NCI-H1417 (cell line): ENCODE measurements around the gene MZF1.
"Not testable (repeated sequence)": the region's sequence is repeated elsewhere in the genome, so short reads cannot be mapped to it uniquely, and the experiment has no call there.

Experiments
- DNase-seq, 3 experiments: peaks; one replicate each; lab custom pipeline; 2025; lab: John Stamatoyannopoulos, UW

The MZF1 gene

DNA sequence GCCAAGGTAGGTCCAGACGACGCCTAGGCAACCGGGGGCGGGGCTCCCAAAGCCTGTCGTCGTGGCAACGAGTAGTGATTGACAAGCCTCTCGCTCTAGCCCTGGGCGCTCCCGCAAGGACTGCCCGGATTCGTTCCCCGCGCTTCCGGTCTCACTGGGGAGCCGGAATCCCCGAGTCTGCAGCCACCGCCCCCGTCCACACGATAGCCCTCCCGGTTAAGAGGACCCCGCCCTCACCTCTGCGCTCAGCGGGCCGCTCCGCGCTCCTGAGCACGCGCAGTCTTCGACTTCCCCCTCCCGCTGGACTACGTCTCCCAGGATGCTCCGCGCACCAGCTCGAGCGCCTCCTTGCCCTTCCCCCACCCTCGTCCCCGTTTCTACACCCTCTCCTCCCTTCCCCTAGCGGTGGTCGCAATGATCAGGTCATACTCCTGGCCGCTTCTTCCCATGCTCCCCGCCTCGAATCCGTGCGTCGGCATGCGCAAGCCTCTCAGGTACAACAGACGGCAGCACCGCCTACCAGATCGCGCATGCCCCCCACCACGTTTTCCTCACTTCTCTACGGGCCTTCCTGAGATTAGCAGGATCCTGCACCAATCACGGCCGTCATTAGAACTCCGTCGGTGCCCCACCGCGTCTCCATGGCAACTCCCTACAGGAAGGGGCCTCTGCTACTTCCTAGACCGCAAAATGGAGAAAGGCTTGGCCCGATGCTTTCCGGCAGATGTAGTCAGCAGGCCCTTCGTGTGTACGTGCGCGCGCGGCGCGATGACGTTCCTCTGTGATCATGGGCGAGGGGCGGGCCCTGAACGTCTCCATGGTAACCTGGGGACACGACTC is at the start of gene MZF1:
TSS of gene MZF1 (minus strand) at position 518 of the 840 bp plus-strand sequence. CDS start 1,946 bp downstream, outside the sequence.
- no peak for DNase-seq

DNA sequence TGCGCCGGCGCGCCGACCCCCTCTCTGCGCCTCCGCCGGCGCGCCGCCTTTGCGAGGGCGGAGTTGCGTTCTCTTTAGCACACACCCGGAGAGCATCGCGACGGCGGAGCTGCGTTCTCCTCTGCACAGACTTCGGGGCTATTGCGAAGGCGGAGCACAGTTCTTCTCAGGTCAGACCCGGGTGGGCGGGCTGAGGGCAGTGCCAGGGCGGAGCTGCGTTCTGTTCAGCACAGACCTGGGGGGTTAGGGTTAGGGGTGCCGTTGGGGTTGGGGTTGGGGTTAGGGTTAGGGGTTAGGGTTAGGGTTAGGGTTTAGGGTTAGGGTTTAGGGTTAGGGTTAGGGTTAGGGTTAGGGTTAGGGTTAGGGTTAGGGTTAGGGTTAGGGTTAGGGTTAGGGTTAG is 34.1 kb upstream of the MZF1 start:
- DNase-seq = not testable (repeated sequence)

DNA sequence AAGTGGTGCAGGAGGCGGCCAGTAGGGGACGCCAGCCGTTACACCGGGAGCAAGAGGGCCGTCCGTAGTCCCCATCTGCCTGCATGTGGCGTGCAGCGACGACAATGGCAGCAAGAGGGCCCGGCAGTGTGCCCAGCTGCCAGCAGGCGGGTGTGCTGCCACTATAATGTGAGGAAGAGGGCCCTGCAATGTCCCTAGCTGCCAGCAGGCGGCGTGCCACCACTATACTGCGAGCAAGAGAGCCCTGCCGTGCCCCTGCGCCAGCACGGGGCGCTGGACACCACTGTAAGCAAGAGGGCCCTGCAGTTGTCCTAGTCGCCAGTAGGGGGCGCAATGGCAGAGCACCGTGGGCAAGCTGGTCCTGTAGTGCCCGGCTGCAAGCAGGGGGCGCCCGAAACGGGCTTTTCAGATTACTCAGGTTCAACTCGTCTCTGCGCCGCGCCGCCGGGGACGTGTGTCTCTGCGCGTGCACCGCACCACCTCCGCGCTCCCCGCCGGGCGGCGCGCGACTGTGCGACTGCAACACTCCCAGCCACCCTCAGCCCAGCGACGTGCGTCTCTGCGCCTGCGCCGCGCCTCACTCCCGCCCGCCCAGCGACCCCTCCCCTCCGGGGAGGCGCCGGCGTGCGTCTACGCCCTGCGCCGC is 33.2 kb upstream of the MZF1 start:
- DNase-seq = not testable (repeated sequence)

DNA sequence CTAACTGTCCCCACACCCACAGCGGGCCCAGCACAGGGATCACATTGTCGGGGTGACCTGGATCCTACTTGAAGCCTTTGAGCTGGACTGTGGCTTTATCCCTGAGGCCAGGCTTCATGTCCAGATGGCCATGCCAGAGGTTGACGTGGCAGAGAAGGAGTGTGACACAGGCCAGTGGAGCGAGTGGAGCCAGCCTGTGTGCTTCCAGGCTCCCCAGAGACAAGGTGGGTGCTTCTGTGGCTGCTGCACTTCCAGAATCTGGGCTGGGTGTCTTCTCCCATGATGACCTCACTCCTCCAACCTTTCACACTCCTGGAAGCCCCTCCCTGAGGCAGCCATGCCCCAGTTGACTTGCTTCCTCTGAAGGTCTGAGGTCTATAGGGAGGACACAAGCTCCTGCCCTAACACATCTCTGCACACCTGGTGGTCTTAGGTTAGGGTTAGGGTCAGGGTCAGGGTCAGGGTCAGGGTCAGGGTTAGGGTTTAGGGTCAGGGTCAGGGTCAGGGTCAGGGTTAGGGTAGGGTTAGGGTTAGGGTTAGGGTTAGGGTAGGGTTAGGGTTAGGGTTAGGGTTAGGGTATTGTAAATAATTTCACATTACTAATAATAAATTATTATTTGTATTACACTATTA is 13.1 kb upstream of the MZF1 start:
- no peak for DNase-seq

DNA sequence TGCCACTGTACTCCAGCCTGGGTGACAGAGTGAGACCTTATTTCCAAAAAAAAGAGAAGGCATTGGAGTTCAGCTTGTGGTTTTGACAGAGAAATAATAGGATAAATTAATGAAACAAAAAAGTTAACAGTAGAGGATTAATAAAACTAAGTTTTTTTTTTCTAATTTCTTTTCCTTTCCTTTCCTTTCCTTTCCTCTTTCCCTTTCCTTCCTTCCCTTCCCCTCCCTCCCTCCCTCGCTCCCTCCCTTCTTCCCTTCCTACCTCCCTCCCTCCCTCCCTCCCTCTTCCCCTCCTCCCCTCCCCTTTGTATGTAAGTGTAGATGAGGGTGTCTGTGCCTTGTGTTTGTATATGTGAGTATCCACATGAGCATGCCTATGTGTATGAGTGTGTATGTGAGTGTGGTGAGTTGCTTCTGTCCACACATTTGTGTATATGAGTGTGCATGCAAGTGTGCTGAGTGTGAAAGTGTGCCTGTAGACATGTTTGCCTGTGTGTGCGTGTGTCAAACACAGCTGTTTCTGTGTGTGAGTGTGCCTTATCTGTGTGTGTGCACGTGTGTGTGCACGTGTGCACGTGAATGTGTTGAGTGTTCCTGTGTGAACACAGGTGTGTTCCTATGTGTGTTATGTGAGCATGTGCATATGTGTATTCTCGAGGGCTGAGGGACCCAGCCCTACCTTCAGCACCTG is 12.5 kb upstream of the MZF1 start:
- no peak for DNase-seq

DNA sequence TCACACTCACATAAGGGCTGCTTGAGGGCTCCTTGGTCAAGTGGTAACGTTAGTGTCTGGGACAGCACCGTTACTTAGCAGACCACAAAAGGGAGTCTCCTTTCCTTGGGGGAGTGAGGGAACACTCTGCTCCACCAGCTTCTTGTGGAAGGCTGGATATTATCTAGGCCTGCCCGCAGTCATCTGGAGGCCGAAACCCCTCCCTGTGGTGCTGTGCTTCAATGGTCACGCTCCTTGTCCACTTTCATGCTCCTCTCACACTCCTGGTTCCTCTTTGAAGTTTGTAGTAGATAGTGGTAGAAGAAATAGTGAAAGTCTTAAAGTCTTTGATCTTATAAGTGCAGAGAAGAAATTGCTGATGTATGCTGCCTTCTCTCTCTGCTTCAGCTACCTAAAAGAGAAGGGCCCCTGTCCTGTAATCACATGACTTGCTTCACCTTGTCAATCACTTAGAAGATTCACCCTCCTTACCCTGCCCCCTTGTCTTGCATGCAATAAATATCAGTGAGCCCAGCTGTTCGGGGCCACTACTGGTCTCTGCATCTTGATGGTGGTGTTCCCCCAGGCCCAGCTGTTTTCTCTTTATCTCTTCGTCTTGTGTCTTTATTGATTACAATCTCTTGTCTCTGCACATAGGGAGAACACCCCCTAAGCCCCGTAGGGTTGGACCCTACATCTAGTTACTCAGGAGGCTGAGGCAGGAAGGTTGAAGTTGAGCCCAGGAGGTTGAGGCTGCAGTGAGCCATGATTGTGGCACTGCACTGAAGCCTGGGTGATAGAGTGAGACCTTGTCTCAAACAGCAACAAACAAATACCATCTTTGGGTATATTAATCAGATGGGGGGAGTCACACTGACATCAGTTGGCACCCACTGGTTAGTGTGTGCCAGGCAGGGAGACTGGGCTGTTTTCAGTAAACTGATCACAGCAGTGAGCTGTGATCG is 11.6 kb upstream of the MZF1 start:
- no peak for DNase-seq

DNA sequence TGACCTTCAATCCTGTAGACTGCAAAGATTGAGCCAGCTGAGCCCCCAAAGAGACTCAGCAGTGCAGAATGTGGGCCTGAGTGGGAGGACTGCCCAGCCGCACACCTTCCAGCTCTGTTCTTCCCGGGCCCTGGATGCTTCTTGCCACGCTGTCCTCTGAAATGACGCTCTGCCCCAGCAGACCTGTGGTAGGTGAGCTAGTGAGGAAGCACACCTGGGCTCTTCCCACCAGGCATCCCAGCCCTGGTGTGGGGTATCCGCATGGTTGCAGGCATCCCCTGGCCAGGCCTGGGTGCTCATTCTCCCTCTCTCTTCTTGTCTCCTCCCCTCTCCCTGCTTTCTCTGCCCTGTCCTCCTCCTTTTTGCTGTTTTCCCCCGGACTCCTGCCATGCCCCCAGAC is 9.8 kb upstream of the MZF1 start:
- DNase-seq = no peak

DNA sequence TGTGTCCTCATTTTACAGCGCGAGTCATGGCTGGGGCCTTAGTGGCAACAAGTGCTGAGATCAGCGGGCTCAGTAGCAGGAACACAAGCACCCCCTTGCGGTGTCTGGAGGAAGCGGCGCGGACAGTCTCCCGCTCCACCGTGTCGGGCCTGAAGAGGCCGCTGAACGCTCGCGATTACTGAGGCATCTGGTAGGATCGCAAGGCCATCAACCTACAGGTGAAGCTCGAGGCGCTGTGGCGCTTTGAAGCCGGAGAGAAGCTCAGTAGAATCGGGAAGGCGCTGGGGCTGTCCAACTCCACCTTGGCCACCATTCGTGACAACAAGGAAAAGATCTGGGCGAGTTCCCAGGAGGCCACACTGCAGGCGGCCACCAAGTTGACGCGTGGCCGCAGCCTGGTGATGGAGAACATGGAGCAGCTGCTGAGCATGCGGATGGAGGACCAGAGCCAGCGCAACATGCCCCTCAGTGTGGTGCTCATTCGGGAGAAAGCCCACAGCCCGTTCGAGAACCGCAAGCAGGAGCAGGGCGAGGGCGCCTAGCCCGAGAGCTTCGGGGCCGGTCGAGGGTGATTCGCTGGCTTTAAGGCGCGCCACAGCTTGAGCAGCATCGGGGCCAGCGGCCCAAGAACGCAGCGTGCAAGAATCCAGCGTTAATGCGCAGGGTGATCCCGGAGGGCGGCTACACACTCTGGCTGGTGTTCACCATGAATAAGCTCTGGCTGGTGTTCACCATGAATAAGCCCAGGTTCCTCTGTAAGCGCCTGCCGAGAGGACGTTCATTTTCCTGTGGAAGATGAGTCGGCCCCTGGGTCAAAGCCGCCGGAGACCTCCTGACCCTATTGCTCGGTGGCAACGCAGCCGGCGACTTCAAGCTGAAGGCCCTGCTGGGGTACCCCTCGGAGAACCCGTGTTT is 8.3 kb upstream of the MZF1 start:
- DNase-seq = no peak

DNA sequence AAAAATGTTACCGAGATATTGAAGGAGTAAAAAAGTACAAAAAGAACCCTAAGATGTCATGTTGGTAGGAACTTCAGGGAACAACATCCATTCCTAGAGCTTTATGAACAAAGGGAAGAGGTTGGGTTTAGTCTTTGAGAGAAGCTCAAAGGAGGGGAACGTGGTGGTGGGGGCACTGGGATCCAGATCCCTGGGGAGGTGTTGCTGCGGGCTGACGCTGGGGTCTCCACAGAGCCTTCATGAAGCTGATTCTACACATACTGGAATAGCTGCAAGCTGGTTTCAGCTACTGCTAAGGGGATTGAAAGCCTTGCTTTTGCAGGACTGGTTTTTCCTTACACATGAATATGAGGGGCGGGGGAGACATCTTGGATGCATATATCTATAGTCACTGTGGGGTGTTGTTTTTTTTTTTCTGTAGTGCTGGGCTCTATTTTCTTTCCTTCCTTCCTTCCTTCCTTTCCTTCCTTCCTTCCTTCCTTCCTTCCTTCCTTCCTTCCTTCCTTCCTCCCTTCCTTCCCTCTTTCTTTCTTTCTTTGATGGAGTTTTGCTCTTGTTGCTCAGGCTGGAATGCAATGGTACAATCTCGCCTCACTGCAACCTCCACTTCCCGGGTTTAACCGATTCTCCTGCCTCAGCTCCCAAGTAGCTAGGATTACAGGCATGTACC is 6.5 kb upstream of the MZF1 start:
- DNase-seq = no peak

DNA sequence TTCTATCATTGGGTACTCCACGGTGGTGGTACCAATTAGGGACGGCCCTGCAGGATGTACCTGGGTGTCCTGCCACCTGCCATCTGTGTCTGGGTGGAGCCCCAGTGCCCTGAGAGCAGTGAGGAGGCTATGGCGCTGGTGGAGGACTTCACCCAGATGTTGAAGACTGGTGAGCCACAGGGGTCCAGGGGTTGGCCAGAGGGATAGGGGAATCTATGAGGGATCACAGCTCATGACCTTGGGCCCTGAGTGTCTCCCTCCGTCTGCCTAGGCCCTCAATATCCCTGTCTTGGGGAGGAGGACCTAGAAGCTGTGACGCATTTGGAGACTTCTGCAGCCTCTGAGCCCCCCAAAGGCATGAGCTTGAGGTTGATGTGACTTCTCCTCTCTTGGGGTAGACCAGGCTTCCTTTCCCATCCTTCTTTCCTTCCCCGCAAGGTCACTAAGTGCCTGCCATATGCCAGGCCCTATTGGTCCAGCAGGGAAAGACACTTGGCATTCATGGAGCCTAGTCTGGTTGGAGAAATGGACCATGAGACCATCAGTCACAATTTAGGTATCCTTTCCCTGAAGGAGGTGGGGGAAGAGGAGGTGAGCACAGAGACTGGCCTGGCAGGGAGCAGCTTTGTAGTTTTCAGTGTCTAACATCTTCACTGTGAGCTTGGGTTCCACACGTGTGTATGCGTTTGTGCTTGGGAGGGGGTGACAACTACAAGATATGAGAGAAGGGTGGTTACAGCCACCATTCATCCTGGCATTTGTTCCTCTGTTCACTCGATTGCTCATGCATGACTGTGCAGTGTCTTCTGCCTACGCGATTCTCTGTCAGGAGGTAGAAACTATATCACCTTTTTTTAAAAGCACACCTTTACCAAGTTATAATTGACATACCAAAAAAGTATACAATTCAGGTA is 5.1 kb upstream of the MZF1 start:
- DNase-seq = no peak

DNA sequence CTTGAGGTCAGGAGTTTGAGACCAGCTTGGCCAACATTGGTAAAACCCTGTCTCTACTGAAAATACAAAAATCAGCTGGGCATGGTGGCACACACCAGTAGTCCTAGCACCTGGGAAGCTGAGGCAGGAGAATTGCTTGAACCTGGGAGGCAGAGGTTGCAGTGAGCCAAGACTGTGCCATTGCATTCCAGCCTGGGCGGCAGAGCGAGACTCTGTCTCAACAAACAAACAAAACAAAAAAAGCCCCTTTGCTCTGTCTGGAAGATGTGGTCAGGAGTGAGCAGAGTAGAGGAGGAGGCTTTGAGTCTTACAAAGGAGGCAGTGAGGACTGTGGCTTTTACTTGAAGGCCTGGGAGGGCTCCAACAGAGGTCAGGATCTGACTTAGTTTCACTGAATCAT is 4.4 kb upstream of the MZF1 start:
- DNase-seq = not testable (repeated sequence)

DNA sequence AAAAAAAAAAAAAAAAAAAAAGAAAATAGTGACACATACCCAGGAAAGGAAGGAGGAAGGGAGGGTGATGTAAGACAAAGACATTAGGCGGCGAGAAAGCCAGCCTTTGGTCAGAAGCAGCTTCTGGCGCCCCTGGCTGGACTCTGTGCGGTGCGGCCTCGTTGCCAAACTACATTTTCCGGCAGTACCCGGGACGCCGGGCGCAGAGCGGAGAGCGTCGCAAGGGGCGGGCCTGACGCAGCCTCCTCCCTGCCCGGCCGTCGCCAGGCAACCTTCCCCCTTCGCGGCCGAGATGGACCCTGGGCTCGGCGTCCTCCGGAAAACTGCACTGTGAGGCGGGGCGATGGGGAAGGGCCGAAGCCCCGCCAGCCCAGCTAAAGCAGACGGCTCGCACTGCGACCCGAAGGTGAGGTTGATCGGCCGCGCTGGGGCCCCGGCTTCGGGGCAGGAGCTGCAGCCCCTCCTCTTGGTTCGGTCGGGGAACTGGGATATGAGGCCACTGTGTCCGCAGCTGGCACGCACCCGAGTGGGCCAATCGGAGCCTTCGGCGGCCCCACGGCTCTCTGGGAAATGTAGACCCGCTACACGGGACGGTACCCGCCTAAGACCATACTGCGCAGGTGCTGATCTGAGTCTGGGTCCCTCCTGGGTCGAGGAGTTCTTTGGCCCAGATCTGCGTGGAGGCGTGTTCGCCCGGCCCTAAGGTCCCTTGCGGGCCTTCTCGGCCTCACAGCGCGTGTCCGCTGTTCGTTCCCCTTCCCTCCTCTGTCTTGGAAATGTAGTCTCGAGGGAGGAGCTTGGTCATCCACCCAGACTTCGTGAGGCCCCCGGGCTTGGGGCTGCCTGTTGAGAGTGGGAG is 2.3 kb upstream of the MZF1 start:
- no peak for DNase-seq

DNA sequence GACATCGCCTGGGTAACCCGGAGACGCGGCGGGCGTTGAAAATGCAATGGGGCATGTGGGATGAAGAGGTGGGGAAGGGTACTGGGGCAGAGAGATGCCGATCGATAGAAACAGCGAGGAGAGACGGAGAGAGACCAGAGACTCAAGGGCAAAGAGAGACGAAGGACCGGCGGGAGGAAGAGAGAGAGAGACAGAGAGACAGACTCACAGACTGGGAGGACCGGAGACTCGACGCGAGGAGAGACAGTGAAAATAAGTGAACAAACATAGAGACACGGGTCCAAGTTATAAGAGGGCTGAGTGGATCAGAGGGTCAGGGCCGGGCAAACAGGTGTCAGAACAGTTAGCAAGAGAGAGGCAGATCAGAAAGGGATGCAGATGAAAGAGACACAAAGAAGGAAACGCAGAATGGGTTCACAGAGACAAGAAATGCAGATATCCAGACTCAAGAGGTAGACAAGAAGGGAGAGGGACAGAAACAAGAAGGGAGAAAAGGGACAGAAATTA is 576 bp upstream of the MZF1 start:
- no peak for DNase-seq

DNA sequence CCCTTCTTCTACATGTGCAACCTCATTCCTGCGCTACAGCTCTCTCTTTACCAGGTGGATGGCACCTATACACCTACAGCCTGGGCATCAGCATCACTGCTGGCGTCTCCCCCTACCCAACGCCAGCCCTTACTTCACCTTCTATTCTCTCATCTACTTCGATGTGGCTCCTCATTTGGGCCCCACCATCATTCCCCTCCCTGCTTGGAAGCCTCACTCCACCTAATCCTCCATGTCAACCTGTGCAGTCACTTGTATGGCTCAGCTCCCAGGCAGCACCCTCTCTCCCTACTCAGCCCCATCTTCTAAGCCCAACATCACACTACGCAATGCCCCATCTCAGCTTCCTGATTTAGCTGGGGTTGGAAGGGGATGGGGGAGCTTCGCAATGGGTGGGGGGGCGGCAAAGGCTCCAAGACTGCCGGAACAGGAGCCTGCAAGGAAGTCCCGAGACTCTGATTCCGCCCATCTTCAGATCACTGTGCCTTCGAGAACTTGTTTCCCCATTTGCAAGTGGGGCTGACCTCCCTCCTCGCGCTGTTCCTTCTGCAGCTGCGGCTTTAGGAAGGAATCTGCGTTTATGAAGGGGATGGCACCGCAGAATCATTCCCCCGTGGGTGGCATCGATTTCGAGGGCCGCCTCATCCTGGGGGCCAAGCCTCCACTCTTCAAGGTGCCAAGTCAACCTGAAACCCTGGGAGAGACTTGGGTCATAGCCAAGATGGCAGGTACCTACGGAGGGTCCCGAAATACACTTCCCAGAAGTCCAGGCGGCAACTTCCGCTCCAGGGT is 913 bp downstream of the MZF1 start:
- DNase-seq = no peak

DNA sequence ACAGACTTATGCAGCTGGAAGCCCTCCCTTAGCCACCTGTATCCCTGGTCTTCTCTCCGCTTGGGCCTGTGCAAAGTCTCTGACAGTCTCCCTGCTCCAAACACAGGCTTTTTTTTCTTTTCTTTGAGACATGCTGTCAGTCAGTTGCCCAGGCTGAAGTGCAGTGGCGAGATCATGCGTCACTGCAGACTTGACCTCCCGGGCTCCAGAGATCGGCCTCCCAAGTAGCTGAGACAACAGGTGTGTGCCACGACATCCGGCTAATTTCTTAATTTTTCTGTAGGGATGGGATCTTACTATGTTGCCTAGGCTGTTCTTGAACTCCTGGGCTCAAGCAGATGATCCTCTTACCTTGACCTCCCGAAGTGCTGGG is 1.6 kb downstream of the MZF1 start:
- no peak for DNase-seq

DNA sequence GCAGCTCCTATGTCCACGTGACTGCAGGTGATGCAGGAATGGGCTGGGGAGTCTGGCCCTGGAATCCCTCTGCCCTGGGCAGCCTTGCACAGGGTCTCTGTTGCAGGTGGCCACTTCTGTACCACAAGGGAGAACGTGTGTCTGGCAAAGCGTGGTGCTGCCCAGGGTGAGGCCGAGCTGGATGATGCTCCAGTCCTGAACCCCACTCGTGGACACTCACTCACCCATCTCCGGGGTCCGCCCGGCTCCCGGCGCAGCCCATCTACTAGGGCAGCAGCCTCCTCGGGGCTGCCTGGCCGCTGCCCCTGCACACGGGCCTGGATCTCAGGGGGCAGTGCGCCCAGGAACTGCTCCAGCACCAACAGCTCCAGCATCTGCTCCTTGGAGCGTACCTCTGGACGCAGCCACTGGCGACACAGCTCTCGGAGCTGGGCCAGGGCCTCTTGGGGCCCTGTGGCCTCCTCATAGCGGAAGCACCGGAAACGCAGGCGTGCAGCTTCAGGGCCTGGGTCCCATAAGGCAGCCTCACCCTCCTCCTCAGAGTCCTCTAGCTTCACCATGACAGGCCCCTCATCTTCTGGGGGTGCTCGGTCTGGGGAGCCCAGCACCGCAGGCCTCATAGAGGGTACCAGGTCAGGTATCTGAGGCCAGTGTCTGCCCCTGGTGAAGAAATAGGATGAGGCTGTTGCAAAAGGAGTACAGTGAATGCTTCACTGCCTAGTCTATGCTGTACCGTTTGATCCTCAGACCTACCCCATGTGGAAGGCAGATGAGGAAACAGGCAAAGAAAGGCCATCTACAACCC is 2.2 kb downstream of the MZF1 start:
- no peak for DNase-seq
